ENCODE measurements around the gene LRRC40. TPM values are rescaled to one million over a fixed set of nuclear protein-coding genes. Genes with fewer than 3 reads are reported as not detected.
A peak's percentile ranks its signal among the peaks of the same experiment; 100 is the strongest.

Gene LRRC40
- polyA plus RNA-seq, 1 donor from 2014 or later: 107 TPM

- TF ChIP-seq CTCF (IDR thresholded peaks at IDR 0.05; ENCODE audit: poor library complexity, severe bottlenecking) (peak; percentile 63), REST (IDR thresholded peaks at IDR 0.05; ENCODE audit: borderline replicate concordance) (no peak), SMC3 (conservative IDR thresholded peaks at IDR 0.05; ENCODE audit: poor library complexity) (peak; percentile 62), EP300 (conservative IDR thresholded peaks at IDR 0.05; ENCODE audit: poor library complexity, severe bottlenecking) (no peak), TAF1 (IDR thresholded peaks at IDR 0.05; ENCODE audit: low read depth) (no peak), RAD21 (conservative IDR thresholded peaks at IDR 0.05) (peak; percentile 69)
- no peaks in the 10 kb centered on the region for H3K9me3 ChIP-seq (ENCODE audit: low read length)
- no peak overlapping the region for H3K4me3 ChIP-seq (ENCODE audit: low read length)
- no peaks in the 10 kb centered on the region for H3K79me2 ChIP-seq (replicated peaks; ENCODE audit: insufficient read depth, low read length)
- peaks cover 5% of the 10 kb centered on the region for H3F3A ChIP-seq (ENCODE audit: insufficient read depth, low read length, poor library complexity, severe bottlenecking)
- H3K9me2 ChIP-seq (ENCODE audit: insufficient read depth, low read length): no peaks in the 10 kb centered on the region
- no peak overlapping the region for H3K27ac ChIP-seq (ENCODE audit: low read length)
- no peaks in the 10 kb centered on the region for H3K27me3 ChIP-seq (ENCODE audit: insufficient read depth, low read depth, low read length)
- H3K9ac ChIP-seq (ENCODE audit: low read length): no peak overlapping the region
- H3K36me3 ChIP-seq (ENCODE audit: insufficient read depth, low read length): peaks cover 4% of the 10 kb centered on the region
- no peak overlapping the region for H2AFZ ChIP-seq (ENCODE audit: low read depth, low read length)
- H3K4me2 ChIP-seq (ENCODE audit: low read length): no peak overlapping the region
- no peaks in the 10 kb centered on the region for H4K20me1 ChIP-seq (ENCODE audit: insufficient read depth)
Observed at GRCh38 chr1:70143048-70143659, 62.2 kb downstream of the LRRC40 start.

GRCh38 chr1:70142075-70142474, 63.3 kb downstream of the LRRC40 start:
- Histone ChIP-seq H3K9me2 (ENCODE audit: insufficient read depth, low read length) (no peaks in the 10 kb centered on the region), H3K27ac (ENCODE audit: low read length) (no peak overlapping the region), H3K79me2 (replicated peaks; ENCODE audit: insufficient read depth, low read length) (no peaks in the 10 kb centered on the region), H3K4me3 (ENCODE audit: low read length) (no peak overlapping the region), H3K9ac (ENCODE audit: low read length) (no peak overlapping the region), H4K20me1 (ENCODE audit: insufficient read depth) (no peaks in the 10 kb centered on the region), H3K4me2 (ENCODE audit: low read length) (no peak overlapping the region), H3K9me3 (ENCODE audit: low read length) (no peaks in the 10 kb centered on the region), H3K36me3 (ENCODE audit: insufficient read depth, low read length) (no peaks in the 10 kb centered on the region), H3K27me3 (ENCODE audit: insufficient read depth, low read depth, low read length) (no peaks in the 10 kb centered on the region), H3F3A (ENCODE audit: insufficient read depth, low read length, poor library complexity, severe bottlenecking) (peaks cover 5% of the 10 kb centered on the region), H2AFZ (ENCODE audit: low read depth, low read length) (no peak overlapping the region)
- peak; percentile 37 for TF ChIP-seq SMC3 (conservative IDR thresholded peaks at IDR 0.05; ENCODE audit: poor library complexity)
- TF ChIP-seq EP300 (conservative IDR thresholded peaks at IDR 0.05; ENCODE audit: poor library complexity, severe bottlenecking): no peak
- TF ChIP-seq EZH2 (IDR thresholded peaks at IDR 0.05; ENCODE audit: borderline replicate concordance, insufficient read depth, low read length, poor library complexity, severe bottlenecking): no peak
- no peak for TF ChIP-seq REST (IDR thresholded peaks at IDR 0.05; ENCODE audit: borderline replicate concordance)
- TF ChIP-seq RAD21 (conservative IDR thresholded peaks at IDR 0.05): peak; percentile 45
- TF ChIP-seq POLR2AphosphoS5 (IDR thresholded peaks at IDR 0.05): no peak
- no peak for TF ChIP-seq TAF1 (IDR thresholded peaks at IDR 0.05; ENCODE audit: low read depth)
- TF ChIP-seq MXI1 (conservative IDR thresholded peaks at IDR 0.05; ENCODE audit: poor library complexity, severe bottlenecking): no peak
- TF ChIP-seq CTCF (IDR thresholded peaks at IDR 0.05; ENCODE audit: poor library complexity, severe bottlenecking): peak; percentile 40

All from neural cell (in vitro differentiated cells).